Astrocyte (in vitro differentiated cells and primary cell): ENCODE results near the gene TMEM178B. TPM values are rescaled to one million over a fixed set of nuclear protein-coding genes. Genes with fewer than 3 reads are reported as not detected.

Experiments
- DNase-seq: peaks from one replicate; pipeline ENCODE4 v3.0.0-alpha.2; 2010; ENCODE audit warnings: low read depth
- FAIRE-seq: peaks from 2 replicates; lab custom pipeline; 2011; peaks lifted over from hg19 to GRCh38; lab: Jason Lieb, UNC
- H2AFZ ChIP-seq: 2 replicates; pipeline ENCODE4 v1.6.0; 2012; ENCODE audit warnings: low read depth, low read length, inconsistent platforms
- H3K27ac ChIP-seq: 2 replicates; pipeline ENCODE4 v1.5.1; 2011; ENCODE audit warnings: low read depth, low read length, inconsistent platforms
- H3K27me3 ChIP-seq: 2 replicates; pipeline ENCODE4 v1.6.0; 2011; ENCODE audit warnings: low read length, inconsistent platforms; ENCODE audit not compliant: insufficient read depth
- H3K36me3 ChIP-seq: 2 replicates; pipeline ENCODE4 v1.5.1; 2011; ENCODE audit warnings: low read length, inconsistent platforms; ENCODE audit not compliant: insufficient read depth
- H3K4me1 ChIP-seq: 2 replicates; pipeline ENCODE4 v1.5.1; 2011; ENCODE audit warnings: low read length, inconsistent platforms; ENCODE audit not compliant: insufficient read depth
- H3K4me2 ChIP-seq: 2 replicates; pipeline ENCODE4 v1.6.0; 2012; ENCODE audit warnings: low read length, inconsistent platforms
- H3K4me3 ChIP-seq: 2 replicates; pipeline ENCODE4 v1.5.1; 2011; ENCODE audit warnings: low read depth, mild to moderate bottlenecking, low read length, inconsistent platforms; ENCODE audit not compliant: insufficient read depth
- H3K79me2 ChIP-seq: 2 replicates; pipeline ENCODE4 v1.6.0; 2012; ENCODE audit warnings: mild to moderate bottlenecking, low read length, inconsistent platforms; ENCODE audit not compliant: insufficient read depth
- H3K9ac ChIP-seq: 2 replicates; pipeline ENCODE4 v1.6.0; 2012; ENCODE audit warnings: mild to moderate bottlenecking, low read length, inconsistent platforms
- H3K9me3 ChIP-seq: 2 replicates; pipeline ENCODE4 v1.5.1; 2012; ENCODE audit warnings: low read depth, mild to moderate bottlenecking, low read length, inconsistent platforms; ENCODE audit not compliant: insufficient read depth
- H4K20me1 ChIP-seq: 2 replicates; pipeline ENCODE4 v1.6.0; 2012; ENCODE audit warnings: low read length, inconsistent platforms; ENCODE audit not compliant: insufficient read depth
- H3K27ac Mint-ChIP-seq: one replicate; pipeline ENCODE4 v1.8.0; 2021; ENCODE audit warnings: mild to moderate bottlenecking, mixed read lengths; ENCODE audit not compliant: unreplicated experiment
- H3K27me3 Mint-ChIP-seq: one replicate; pipeline ENCODE4 v1.8.0; 2021; ENCODE audit warnings: low read depth, mixed read lengths; ENCODE audit not compliant: unreplicated experiment
- H3K36me3 Mint-ChIP-seq: one replicate; pipeline ENCODE4 v1.8.0; 2021; ENCODE audit warnings: low read depth, mixed read lengths; ENCODE audit not compliant: unreplicated experiment
- H3K4me1 Mint-ChIP-seq: one replicate; pipeline ENCODE4 v1.8.0; 2021; ENCODE audit warnings: low read depth, mixed read lengths; ENCODE audit not compliant: unreplicated experiment
- H3K4me3 Mint-ChIP-seq: one replicate; pipeline ENCODE4 v1.8.0; 2021; ENCODE audit warnings: mild to moderate bottlenecking, moderate library complexity, mixed read lengths; ENCODE audit not compliant: unreplicated experiment
- H3K9me3 Mint-ChIP-seq: one replicate; pipeline ENCODE4 v1.8.0; 2021; ENCODE audit warnings: mild to moderate bottlenecking, mixed read lengths; ENCODE audit not compliant: unreplicated experiment
- EZH2 ChIP-seq: IDR thresholded peaks from 2 replicates; pipeline ENCODE4 v1.6.1; 2012; ENCODE audit warnings: mild to moderate bottlenecking, low read length, inconsistent platforms; ENCODE audit not compliant: insufficient read depth
- total RNA-seq: library from RNA; stranded (reverse); gene quantifications from 2 replicates; pipeline ENCODE4 v1.2.1, GENCODE V29; 2021
- TF ChIP-seq, protein P1 (sequence below): IDR thresholded peaks from 2 replicates; pipeline ENCODE4 v1.5.1; 2011; ENCODE audit warnings: low read depth, mild to moderate bottlenecking, inconsistent platforms, low read length, moderate library complexity; ENCODE audit not compliant: insufficient read depth

The TMEM178B gene
- total RNA-seq, 1 donor from 2014 or later: 3.9 TPM

DNA sequence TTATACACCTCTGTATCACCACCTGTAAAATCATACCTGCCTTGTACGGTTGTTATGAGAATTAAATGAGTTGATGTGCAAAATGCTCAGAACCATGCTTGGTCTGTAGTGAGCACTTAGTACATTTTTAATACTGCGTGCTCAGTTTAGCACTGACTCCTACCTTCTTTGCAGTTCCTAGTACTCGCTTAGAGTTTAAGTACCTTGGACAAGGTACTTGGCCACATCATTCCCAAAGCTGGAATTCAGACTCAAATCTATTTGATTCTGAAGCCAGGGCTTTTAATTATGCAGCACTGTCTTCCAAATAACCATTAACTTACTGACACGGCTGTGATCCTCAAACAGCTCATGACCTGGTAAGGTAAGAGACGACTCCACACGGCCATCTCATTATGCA, 377.4 kb downstream of the TMEM178B start:
- H3K4me3 Mint-ChIP-seq: no peak overlapping the region
- no peaks in the 10 kb centered on the region for H3K36me3 ChIP-seq
- no peaks in the 10 kb centered on the region for H3K79me2 ChIP-seq

GRCh38 chr7:141452911-141453310, 379.0 kb downstream of the TMEM178B start:
- H3K4me3 ChIP-seq: no peak overlapping the region
- no peak for DNase-seq
- no peaks in the 10 kb centered on the region for H3K79me2 ChIP-seq
- H3K4me2 ChIP-seq: no peak overlapping the region
- Mint-ChIP-seq H3K4me3 (no peak overlapping the region), H3K36me3 (no peaks in the 10 kb centered on the region), H3K27me3 (peaks cover 4% of the 10 kb centered on the region), H3K9me3 (no peaks in the 10 kb centered on the region), H3K4me1 (no peaks in the 10 kb centered on the region), H3K27ac (no peak overlapping the region)
- no peak overlapping the region for H3K9ac ChIP-seq
- H3K9me3 ChIP-seq: no peaks in the 10 kb centered on the region
- H4K20me1 ChIP-seq: no peaks in the 10 kb centered on the region
- H3K36me3 ChIP-seq: no peaks in the 10 kb centered on the region
- H3K27ac ChIP-seq: no peak overlapping the region
- no peak for FAIRE-seq
- TF ChIP-seq, protein P1, sequence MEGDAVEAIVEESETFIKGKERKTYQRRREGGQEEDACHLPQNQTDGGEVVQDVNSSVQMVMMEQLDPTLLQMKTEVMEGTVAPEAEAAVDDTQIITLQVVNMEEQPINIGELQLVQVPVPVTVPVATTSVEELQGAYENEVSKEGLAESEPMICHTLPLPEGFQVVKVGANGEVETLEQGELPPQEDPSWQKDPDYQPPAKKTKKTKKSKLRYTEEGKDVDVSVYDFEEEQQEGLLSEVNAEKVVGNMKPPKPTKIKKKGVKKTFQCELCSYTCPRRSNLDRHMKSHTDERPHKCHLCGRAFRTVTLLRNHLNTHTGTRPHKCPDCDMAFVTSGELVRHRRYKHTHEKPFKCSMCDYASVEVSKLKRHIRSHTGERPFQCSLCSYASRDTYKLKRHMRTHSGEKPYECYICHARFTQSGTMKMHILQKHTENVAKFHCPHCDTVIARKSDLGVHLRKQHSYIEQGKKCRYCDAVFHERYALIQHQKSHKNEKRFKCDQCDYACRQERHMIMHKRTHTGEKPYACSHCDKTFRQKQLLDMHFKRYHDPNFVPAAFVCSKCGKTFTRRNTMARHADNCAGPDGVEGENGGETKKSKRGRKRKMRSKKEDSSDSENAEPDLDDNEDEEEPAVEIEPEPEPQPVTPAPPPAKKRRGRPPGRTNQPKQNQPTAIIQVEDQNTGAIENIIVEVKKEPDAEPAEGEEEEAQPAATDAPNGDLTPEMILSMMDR: no peak
- no peak for TF ChIP-seq EZH2
- H3K27me3 ChIP-seq: no peaks in the 10 kb centered on the region
- no peak overlapping the region for H2AFZ ChIP-seq
- H3K4me1 ChIP-seq: no peaks in the 10 kb centered on the region

More for the DNA sequence above, 377.4 kb downstream of the TMEM178B start:
- no peak overlapping the region for H3K4me3 ChIP-seq
- Mint-ChIP-seq H3K4me1 (no peaks in the 10 kb centered on the region), H3K27me3 (peaks cover 6% of the 10 kb centered on the region), H3K9me3 (no peaks in the 10 kb centered on the region), H3K27ac (no peak overlapping the region), H3K36me3 (no peaks in the 10 kb centered on the region)
- no peaks in the 10 kb centered on the region for H3K9me3 ChIP-seq
- H3K27ac ChIP-seq: no peak overlapping the region
- H3K4me2 ChIP-seq: no peak overlapping the region
- no peak overlapping the region for H2AFZ ChIP-seq
- H4K20me1 ChIP-seq: no peaks in the 10 kb centered on the region
- no peaks in the 10 kb centered on the region for H3K4me1 ChIP-seq
- DNase-seq (no peak), FAIRE-seq (no peak)
- TF ChIP-seq, protein P1: no peak
- no peak for TF ChIP-seq EZH2
- no peaks in the 10 kb centered on the region for H3K27me3 ChIP-seq
- no peak overlapping the region for H3K9ac ChIP-seq

- no peaks in the 10 kb centered on the region for H3K9me3 ChIP-seq
- H3K4me2 ChIP-seq: no peak overlapping the region
- H3K27ac ChIP-seq: no peak overlapping the region
- FAIRE-seq (no peak), DNase-seq (no peak)
- H3K4me3 ChIP-seq: no peak overlapping the region
- H3K79me2 ChIP-seq: no peaks in the 10 kb centered on the region
- H4K20me1 ChIP-seq: no peaks in the 10 kb centered on the region
- H3K27ac Mint-ChIP-seq: no peak overlapping the region
- no peaks in the 10 kb centered on the region for H3K4me1 Mint-ChIP-seq
- no peaks in the 10 kb centered on the region for H3K9me3 Mint-ChIP-seq
- H3K4me3 Mint-ChIP-seq: no peak overlapping the region
- H2AFZ ChIP-seq: no peak overlapping the region
- no peak for TF ChIP-seq EZH2
- TF ChIP-seq, protein P1: no peak
- no peaks in the 10 kb centered on the region for H3K27me3 ChIP-seq
- H3K9ac ChIP-seq: no peak overlapping the region
- H3K27me3 Mint-ChIP-seq: no peaks in the 10 kb centered on the region
- no peaks in the 10 kb centered on the region for H3K4me1 ChIP-seq
- H3K36me3 Mint-ChIP-seq: no peaks in the 10 kb centered on the region
- H3K36me3 ChIP-seq: no peaks in the 10 kb centered on the region
These were observed 380.5 kb downstream of the TMEM178B start for GRCh38 chr7:141454338-141454737.
